OCI-LY3 (cell line): ENCODE data around the gene ERVH48-1.

Source experiments
- H2AFZ ChIP-seq: fragments of 200-600, 300-600 bp; shearing (Covaris generic); 2 replicates; pipeline ENCODE4 v1.6.0; 2014; ENCODE audit warnings: antibody characterized with exemption, low read depth, low read length
- H3K27ac ChIP-seq: fragments of 200-600, 300-600 bp; sonication (generic); 2 replicates; pipeline ENCODE4 v1.5.1; 2014; ENCODE audit warnings: mild to moderate bottlenecking, low read length, moderate library complexity, mixed read lengths
- H3K27me3 ChIP-seq: fragments of 200-600, 300-600 bp; sonication (generic); 2 replicates; pipeline ENCODE4 v1.6.1; 2014; ENCODE audit warnings: low read depth, low read length, mixed read lengths
- H3K36me3 ChIP-seq: fragments of 200-600, 300-600 bp; sonication (generic); replicated peaks from 2 replicates; pipeline ENCODE3; 2014; ENCODE audit warnings: low read depth, low read length, mixed read lengths
- H3K4me1 ChIP-seq: fragments of 300-600, 200-600 bp; sonication (generic); 2 replicates; pipeline ENCODE4 v1.6.1; 2014; ENCODE audit warnings: low read length, mixed read lengths
- H3K4me2 ChIP-seq: fragments of 200-600, 300-600 bp; sonication (generic); 2 replicates; pipeline ENCODE4 v1.6.1; 2014; ENCODE audit warnings: low read length, mixed read lengths
- H3K4me3 ChIP-seq: fragments of 300-600, 200-600 bp; sonication (generic); 2 replicates; pipeline ENCODE4 v1.5.1; 2014; ENCODE audit warnings: antibody characterized with exemption, mild to moderate bottlenecking, low read length, moderate library complexity
- H3K79me2 ChIP-seq: fragments of 300-600, 200-600 bp; shearing (Covaris generic); 2 replicates; pipeline ENCODE4 v1.6.1; 2014; ENCODE audit warnings: mild to moderate bottlenecking, low read length, mixed read lengths
- H3K9ac ChIP-seq: fragments of 300-600, 200-600 bp; shearing (Covaris generic); 2 replicates; pipeline ENCODE4 v1.6.0; 2014; ENCODE audit warnings: mild to moderate bottlenecking, low read length, moderate library complexity
- H3K9me3 ChIP-seq: fragments of 200-600, 300-600 bp; shearing (Covaris generic); 2 replicates; pipeline ENCODE4 v1.6.1; 2014; ENCODE audit warnings: low read length, mixed read lengths; ENCODE audit not compliant: insufficient read depth
- H4K20me1 ChIP-seq: fragments of 200-600, 300-600 bp; sonication (generic); 2 replicates; pipeline ENCODE4 v1.6.1; 2016; ENCODE audit warnings: low read length, mixed read lengths; ENCODE audit not compliant: insufficient read depth
- CTCF ChIP-seq: fragments of 200-600, 300-600 bp; sonication (generic); IDR thresholded peaks from 2 replicates; pipeline ENCODE4 v1.5.1; 2014; ENCODE audit warnings: antibody characterized with exemption, low read length, low read depth
- EZH2phosphoT487 ChIP-seq: fragments of 200-600 bp; shearing (Covaris generic); IDR thresholded peaks from 2 replicates; pipeline ENCODE4 v1.6.1; 2018; ENCODE audit warnings: antibody characterized with exemption, mixed run types, low read depth

Gene ERVH48-1

GRCh38 chr21:42925114-42925926, at the start of gene ERVH48-1:
Gene ERVH48-1 (minus strand): TSS chr21:42925630. CDS start chr21:42919006, 6,624 bp downstream.
- Histone ChIP-seq H3K9me3 (no peaks in the 10 kb centered on the region), H3K79me2 (no peaks in the 10 kb centered on the region), H4K20me1 (no peaks in the 10 kb centered on the region), H3K36me3 (no peaks in the 10 kb centered on the region), H3K27ac (no peak within 1 kb of the TSS), H3K4me3 (peak within 1 kb of the TSS; percentile 74), H3K9ac (peak within 1 kb of the TSS; percentile 79; the same call in 1 of the 2 replicates), H2AFZ (0 out of 2 replicates have a peak within 1 kb of the TSS, but pooled peaks have one; percentile 70), H3K4me1 (peaks cover 12% of the 10 kb centered on the region), H3K4me2 (peak within 1 kb of the TSS; percentile 85), H3K27me3 (no peaks in the 10 kb centered on the region)
- TF ChIP-seq EZH2phosphoT487 (no peak), CTCF (no peak)

GRCh38 chr21:42973991-42974831, 48.8 kb upstream of the ERVH48-1 start, which contains the start of gene PKNOX1:
Gene PKNOX1 (plus strand): TSS chr21:42974562. CDS start chr21:43004382, 29,820 bp downstream.
- TF ChIP-seq CTCF, result no peak
- TF ChIP-seq EZH2phosphoT487, result no peak
- Histone ChIP-seq H3K9ac (peak within 1 kb of the TSS; percentile 92), H3K27me3 (no peaks in the 10 kb centered on the region), H3K27ac (peak within 1 kb of the TSS; percentile 67), H3K4me3 (peak within 1 kb of the TSS; percentile 97), H4K20me1 (no peaks in the 10 kb centered on the region), H2AFZ (peak within 1 kb of the TSS; percentile 82; the same call in 1 of the 2 replicates), H3K79me2 (peaks cover 37% of the 10 kb centered on the region), H3K9me3 (no peaks in the 10 kb centered on the region), H3K36me3 (peaks cover 10% of the 10 kb centered on the region), H3K4me1 (peaks cover 25% of the 10 kb centered on the region), H3K4me2 (peak within 1 kb of the TSS; percentile 96)

- no peak for TF ChIP-seq EZH2phosphoT487
- H3K4me2 ChIP-seq, result peak overlapping the region; percentile 96
- peaks cover 25% of the 10 kb centered on the region for H3K4me1 ChIP-seq
- no peaks in the 10 kb centered on the region for H3K27me3 ChIP-seq
- H3K4me3 ChIP-seq, result peak overlapping the region; percentile 82
- no peaks in the 10 kb centered on the region for H4K20me1 ChIP-seq
- peaks cover 10% of the 10 kb centered on the region for H3K36me3 ChIP-seq
- H3K27ac ChIP-seq, result peak overlapping the region; percentile 58
- H3K9ac ChIP-seq, result peak overlapping the region; percentile 82
- H3K79me2 ChIP-seq, result peaks cover 30% of the 10 kb centered on the region
- no peaks in the 10 kb centered on the region for H3K9me3 ChIP-seq
- peak overlapping the region; percentile 82; the same call in 1 of the 2 replicates for H2AFZ ChIP-seq
Measured at GRCh38 chr21:42973309-42973990, 48.0 kb upstream of the ERVH48-1 start.

- Histone ChIP-seq H3K9ac (no peak overlapping the region), H3K27ac (no peak overlapping the region), H2AFZ (peak overlapping the region; percentile 16; the same call in 1 of the 2 replicates), H3K4me3 (no peak overlapping the region), H3K36me3 (peaks cover 6% of the 10 kb centered on the region), H3K27me3 (no peaks in the 10 kb centered on the region), H4K20me1 (no peaks in the 10 kb centered on the region), H3K79me2 (peaks cover 18% of the 10 kb centered on the region), H3K4me2 (peak overlapping the region; percentile 4; the same call in 1 of the 2 replicates), H3K4me1 (peaks cover 25% of the 10 kb centered on the region), H3K9me3 (no peaks in the 10 kb centered on the region)
- TF ChIP-seq CTCF (no peak), EZH2phosphoT487 (no peak)
Measured at GRCh38 chr21:42971897-42972275, 46.5 kb upstream of the ERVH48-1 start.
